EH (cell line): ENCODE data around the gene MEIOB.

Experiments used
- DNase-seq: peaks from one replicate; pipeline ENCODE4 v3.0.0-alpha.2; 2015; ENCODE audit warnings: low read depth

MEIOB gene

GRCh38 chr16:1787056-1787321, 85.0 kb downstream of the MEIOB start:
- DNase-seq, result no peak

- DNase-seq, result no peak
Measured at GRCh38 chr16:1786242-1787055, 85.5 kb downstream of the MEIOB start.

- no peak for DNase-seq
Measured at GRCh38 chr16:1785846-1786170, 86.2 kb downstream of the MEIOB start.

- no peak for DNase-seq
Measured at GRCh38 chr16:1784977-1785845, 86.8 kb downstream of the MEIOB start.
